ENCODE measurements around the gene PBLD.

- TF ChIP-seq CTCF (IDR thresholded peaks at IDR 0.05; ENCODE audit: low read depth, low read length) (no peak), EZH2phosphoT487 (IDR thresholded peaks at IDR 0.05; ENCODE audit: low read depth) (no peak)
Observed at GRCh38 chr10:68330852-68331454, 1.8 kb downstream of the PBLD start.

All from OCI-LY3 (cell line).